Suprapubic skin (tissue), 3 donors: ENCODE measurements around the gene RMI1.

ENCODE experiments used
- EP300 ChIP-seq: sonication (generic); formaldehyde crosslinking; IDR thresholded peaks from one replicate; pipeline ENCODE4 v1.6.1; 2017; ENCODE audit warnings: antibody characterized with exemption
- TF ChIP-seq, protein P1 (sequence below), 2 donors: fragments of 200-600 bp in 1 of 2; fragments of 450-650 bp in 1 of 2; sonication (generic) in 1 of 2; IDR thresholded peaks; one replicate each; pipeline ENCODE4 v1.5.1; 2016 to 2019; ENCODE audit warnings: antibody characterized with exemption in 2 of 2, mild to moderate bottlenecking in 1 of 2, moderate library complexity in 1 of 2

DNA sequence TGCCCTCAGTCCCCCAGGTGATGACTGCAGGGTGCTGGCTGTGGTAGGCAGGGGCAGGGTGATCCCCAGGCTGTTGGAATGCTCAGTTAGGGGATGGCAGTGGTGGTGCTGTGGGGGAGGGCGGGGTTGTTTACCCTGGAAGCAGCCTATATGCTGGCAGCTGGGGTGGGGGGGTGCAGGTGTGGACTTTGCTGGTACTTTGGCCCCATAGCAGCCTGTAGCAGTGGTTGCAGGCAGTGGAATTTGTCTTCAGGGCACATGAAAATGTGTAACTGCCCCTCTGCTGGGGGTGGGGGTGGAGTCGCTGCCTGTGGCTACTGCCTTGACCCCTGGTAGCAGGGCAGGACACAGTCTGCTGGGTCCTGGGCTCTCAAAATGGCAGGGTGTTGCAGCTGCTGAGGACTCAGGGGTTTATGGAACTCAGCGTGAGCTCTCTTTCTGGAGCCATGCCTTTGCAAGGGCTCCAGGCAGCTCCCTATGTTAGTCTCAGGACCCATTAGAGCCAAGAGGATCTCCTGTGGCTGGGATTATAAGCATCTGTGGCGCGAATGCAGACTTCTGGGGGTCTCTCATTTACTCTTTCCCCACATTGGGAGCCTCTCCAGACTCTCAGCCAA lies 65.0 kb downstream of the RMI1 start:
- no peak for TF ChIP-seq EP300
- TF ChIP-seq, protein P1, sequence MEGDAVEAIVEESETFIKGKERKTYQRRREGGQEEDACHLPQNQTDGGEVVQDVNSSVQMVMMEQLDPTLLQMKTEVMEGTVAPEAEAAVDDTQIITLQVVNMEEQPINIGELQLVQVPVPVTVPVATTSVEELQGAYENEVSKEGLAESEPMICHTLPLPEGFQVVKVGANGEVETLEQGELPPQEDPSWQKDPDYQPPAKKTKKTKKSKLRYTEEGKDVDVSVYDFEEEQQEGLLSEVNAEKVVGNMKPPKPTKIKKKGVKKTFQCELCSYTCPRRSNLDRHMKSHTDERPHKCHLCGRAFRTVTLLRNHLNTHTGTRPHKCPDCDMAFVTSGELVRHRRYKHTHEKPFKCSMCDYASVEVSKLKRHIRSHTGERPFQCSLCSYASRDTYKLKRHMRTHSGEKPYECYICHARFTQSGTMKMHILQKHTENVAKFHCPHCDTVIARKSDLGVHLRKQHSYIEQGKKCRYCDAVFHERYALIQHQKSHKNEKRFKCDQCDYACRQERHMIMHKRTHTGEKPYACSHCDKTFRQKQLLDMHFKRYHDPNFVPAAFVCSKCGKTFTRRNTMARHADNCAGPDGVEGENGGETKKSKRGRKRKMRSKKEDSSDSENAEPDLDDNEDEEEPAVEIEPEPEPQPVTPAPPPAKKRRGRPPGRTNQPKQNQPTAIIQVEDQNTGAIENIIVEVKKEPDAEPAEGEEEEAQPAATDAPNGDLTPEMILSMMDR (IDR thresholded peaks at IDR 0.05) = no peak
